ENCODE measurements around the gene SLFN11.
"Not testable (repeated sequence)": the region's sequence is repeated elsewhere in the genome, so short reads cannot be mapped to it uniquely, and the experiment has no call there.

SLFN11 gene, protein sequence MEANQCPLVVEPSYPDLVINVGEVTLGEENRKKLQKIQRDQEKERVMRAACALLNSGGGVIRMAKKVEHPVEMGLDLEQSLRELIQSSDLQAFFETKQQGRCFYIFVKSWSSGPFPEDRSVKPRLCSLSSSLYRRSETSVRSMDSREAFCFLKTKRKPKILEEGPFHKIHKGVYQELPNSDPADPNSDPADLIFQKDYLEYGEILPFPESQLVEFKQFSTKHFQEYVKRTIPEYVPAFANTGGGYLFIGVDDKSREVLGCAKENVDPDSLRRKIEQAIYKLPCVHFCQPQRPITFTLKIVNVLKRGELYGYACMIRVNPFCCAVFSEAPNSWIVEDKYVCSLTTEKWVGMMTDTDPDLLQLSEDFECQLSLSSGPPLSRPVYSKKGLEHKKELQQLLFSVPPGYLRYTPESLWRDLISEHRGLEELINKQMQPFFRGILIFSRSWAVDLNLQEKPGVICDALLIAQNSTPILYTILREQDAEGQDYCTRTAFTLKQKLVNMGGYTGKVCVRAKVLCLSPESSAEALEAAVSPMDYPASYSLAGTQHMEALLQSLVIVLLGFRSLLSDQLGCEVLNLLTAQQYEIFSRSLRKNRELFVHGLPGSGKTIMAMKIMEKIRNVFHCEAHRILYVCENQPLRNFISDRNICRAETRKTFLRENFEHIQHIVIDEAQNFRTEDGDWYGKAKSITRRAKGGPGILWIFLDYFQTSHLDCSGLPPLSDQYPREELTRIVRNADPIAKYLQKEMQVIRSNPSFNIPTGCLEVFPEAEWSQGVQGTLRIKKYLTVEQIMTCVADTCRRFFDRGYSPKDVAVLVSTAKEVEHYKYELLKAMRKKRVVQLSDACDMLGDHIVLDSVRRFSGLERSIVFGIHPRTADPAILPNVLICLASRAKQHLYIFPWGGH

GRCh38 chr17:35373534-35373983 is at the start of gene SLFN11:
SLFN11 (minus strand) TSS chr17:35373621; CDS start chr17:35363807, 9,814 bp downstream.
- intact Hi-C loops (cut with DNase I) = no loop called here
- peak in 8 of 10 donors; percentile 28 to 89 (median 51) for DNase-seq

- DNase-seq; intact Hi-C loops (cut with DNase I): not testable (repeated sequence)
Observed at GRCh38 chr17:35421069-35421468, 47.6 kb upstream of the SLFN11 start.

DNA sequence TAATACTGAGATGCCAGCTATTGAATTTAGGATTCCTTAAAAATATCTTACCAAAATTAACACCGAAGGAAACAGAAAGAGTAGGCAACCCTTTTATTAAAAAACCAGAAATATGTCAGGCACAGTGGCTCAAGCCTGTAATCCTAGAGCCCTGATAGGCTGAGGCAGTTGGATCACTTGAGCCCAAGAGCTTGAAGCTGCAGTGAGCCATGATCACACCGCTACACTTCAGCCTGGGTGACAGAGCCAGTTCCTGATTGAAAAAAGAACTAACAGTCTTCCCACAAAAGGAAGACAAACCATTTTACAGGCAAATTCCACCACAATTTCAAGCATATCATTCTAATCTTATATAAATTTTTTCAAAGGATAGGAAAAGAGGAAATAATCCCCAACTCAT is 43.2 kb upstream of the SLFN11 start:
- no peak for DNase-seq
- intact Hi-C loops (cut with DNase I) = no loop called here

DNA sequence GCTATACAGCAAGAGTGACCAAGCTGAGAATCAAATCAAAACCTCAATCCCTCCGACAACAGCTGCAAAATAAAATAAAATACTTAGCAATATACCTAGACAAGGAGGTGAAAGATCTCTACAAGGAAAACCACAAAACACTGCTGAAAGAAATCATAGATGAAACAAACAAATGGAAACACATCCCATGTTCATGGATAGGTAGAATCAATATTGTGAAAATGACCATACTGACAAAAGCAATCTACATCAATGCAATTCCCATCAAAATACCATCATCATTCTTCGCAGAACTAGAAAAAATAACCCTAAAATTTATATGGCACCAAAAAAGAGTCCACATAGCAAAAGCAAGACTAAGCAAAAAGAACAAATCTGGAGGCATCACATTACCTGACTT is 41.3 kb upstream of the SLFN11 start:
- intact Hi-C loops (cut with DNase I); DNase-seq: not testable (repeated sequence)

GRCh38 chr17:35414247-35414646 is 40.8 kb upstream of the SLFN11 start:
- no peak for DNase-seq
- intact Hi-C loops (cut with DNase I) = no loop called here

DNA sequence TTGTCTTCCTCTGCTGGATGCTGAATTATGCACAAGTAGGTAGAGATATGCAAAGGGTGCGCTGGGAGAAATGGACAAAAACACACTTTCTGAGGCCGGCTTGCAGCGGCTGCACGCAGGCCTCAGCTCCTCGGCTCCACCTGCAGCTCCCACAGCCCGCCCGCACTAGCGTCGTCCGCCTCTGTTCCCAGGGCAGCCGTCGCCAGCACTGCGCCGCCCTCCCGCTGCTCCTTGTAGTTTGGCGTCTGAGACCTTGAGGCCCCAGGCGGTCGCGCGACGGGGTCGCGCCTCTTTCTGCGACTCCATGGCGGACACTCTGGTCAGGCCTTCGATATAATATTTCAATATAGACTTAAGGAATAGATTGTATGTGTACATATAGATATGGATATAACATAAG is 34.1 kb upstream of the SLFN11 start:
- intact Hi-C loops (cut with DNase I) = no loop called here
- DNase-seq = no peak

DNA sequence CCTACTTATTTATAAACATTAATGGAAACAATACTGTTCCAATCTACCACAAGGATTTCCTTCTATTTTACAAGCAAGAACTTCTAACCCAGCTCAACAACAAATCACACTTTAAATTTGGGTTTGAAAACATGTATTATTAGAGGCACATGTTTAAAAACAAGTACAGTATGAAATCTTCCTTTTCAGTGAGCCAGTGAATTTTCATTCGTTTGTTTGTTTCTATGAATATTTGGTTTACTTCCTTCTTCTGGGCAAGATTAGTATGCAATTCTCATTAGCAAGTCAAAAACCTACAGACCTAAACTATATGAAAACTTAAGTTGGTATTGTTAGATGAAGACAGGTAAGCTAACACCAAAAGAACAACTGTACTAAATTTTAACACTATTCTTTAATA is 33.1 kb upstream of the SLFN11 start:
- intact Hi-C loops (cut with DNase I) = no loop called here
- DNase-seq = no peak

DNA sequence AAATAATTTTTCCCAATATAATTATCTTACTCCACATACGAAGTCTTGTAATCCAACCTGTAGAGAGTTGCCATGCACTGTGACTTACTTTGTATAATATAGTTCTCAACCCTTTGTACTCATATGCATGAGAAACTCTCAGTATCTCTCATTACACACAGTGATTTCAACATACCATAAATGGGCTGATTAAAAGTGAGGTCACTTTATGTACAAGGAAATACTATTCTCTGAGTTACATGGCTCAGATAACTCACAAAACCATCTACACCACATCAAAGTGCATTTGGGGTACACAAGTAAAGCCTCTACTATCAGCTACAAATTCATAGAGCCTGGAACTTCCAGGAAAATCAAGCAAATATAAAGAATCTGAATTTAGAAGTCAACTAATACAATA is 30.9 kb upstream of the SLFN11 start:
- DNase-seq = no peak
- intact Hi-C loops (cut with DNase I) = no loop called here

GRCh38 chr17:35393783-35394182 is 20.4 kb upstream of the SLFN11 start:
- peak in 1 of 10 donors; percentile 77 for DNase-seq
- intact Hi-C loops (cut with DNase I) = not testable (repeated sequence)

GRCh38 chr17:35390663-35391062 is 17.2 kb upstream of the SLFN11 start:
- DNase-seq = no peak
- intact Hi-C loops (cut with DNase I) = no loop called here

DNA sequence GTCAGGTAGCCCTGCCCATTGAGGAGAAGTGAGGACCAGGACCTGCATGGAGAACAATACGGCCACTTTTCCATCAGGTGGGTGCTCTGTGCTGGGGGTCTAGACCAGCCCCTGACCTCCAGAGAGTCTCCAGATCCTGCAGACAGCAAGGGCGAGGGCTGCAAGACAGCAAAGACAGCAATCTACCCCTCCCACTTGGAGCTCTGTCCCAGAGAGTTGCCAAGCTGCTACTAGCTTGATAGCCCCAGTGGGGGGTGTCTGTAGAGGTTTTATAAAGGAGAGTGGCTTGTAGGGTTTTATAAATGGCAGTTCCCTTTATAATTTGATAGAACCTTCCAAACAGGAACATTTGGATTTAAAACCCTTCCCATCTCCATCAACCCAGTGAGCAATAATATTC is 16.7 kb upstream of the SLFN11 start:
- intact Hi-C loops (cut with DNase I) = no loop called here

GRCh38 chr17:35387496-35387895 is 14.1 kb upstream of the SLFN11 start:
- intact Hi-C loops (cut with DNase I) = no loop called here
- no peak for DNase-seq

More for the DNA sequence above, 16.7 kb upstream of the SLFN11 start:
- DNase-seq = no peak

DNA sequence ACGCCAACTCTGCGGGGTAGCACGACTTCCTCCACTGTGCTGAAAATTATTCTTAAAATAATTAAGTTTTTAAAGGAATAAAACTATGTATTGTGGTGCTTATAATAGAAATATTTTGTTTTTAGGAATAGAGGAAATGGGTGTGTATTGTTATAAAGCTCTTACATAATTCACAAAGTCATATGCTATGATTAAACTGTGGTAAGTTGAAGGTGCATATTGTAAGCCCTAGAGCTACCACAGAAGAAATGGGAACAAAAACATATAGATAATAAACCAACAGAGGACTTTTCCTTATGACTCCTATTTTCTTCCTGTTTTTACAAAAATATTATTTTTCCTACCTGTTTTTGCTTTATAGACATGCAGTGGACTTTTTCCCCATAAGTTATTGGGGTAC is 4.3 kb upstream of the SLFN11 start:
- no peak for DNase-seq
- intact Hi-C loops (cut with DNase I) = no loop called here

DNA sequence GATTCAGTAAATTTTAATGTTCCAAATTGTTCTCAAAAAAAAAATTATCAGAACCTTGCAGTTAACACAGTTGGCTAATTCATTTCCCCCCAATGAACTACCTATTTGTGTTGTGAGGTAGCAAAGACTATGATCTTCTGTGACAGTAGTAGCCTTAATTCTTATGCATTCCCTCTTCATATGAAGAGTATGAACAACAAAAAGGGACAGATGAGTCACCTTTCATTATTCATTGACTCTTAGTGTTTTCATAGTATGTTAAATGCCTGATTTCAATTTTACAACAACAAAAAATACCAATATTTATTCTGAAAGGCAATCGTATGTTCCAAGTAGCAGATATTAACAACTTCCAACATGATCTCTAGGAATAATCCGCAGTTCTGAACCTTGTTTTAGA is 3.6 kb upstream of the SLFN11 start:
- intact Hi-C loops (cut with DNase I) = no loop called here
- no peak for DNase-seq

DNA sequence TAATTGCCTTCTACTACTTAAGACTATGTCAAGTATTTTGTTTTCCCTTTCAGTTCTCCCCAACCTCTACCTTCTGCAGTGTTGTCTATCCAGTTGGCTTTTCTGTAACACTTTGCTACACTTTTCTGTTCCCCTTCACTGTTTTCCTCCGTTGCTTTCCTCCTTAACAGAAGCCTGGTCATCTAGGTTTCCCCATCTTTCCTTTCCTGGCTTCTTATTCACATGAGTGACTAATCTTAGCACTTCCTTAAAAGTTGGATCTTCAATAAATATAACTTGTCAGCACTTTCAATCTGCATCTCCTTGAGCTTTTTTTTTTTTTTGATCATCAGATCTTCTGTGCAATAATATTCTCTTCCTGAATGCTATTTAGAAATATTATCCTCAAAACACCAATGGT is 2.8 kb upstream of the SLFN11 start:
- no peak for DNase-seq
- intact Hi-C loops (cut with DNase I) = no loop called here

GRCh38 chr17:35374766-35375344 is 1.4 kb upstream of the SLFN11 start:
- DNase-seq = no peak
- intact Hi-C loops (cut with DNase I) = no loop called here

GRCh38 chr17:35373984-35374765 is 754 bp upstream of the SLFN11 start:
- DNase-seq = peak in 7 of 10 donors; percentile 2 to 85 (median 29)
- intact Hi-C loops (cut with DNase I) = no loop called here

GRCh38 chr17:35372846-35373533 is 431 bp downstream of the SLFN11 start:
- DNase-seq = peak in 1 of 10 donors; percentile 41
- intact Hi-C loops (cut with DNase I) = no loop called here

DNA sequence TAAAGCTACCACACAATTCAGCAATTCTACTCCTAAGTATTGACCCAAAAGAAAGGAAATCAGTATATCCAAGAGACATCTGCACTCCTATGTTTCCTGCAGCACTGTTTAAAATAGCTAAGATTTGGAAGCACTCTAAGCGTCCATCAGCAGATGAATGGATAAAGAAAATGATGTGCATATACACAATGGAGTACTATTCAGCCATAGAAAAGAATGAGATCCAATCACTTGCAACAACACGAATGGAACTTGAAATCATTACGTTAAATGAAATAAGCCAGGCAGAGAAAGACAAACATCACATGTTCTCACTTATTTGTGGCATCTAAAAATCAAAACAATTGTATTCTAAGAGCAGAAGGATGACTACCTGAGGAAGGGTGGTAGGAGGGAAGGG is 1.5 kb downstream of the SLFN11 start:
- no peak for DNase-seq
- intact Hi-C loops (cut with DNase I) = no loop called here

All from posterior cingulate gyrus (tissue), 11 donors.